GM12872 (cell line): Measurements from ENCODE around the gene RDH8.

Experiments
- TF ChIP-seq, protein P1 (sequence below): IDR thresholded peaks from 3 replicates; pipeline ENCODE4 v1.5.1; 2011; ENCODE audit warnings: low read depth, mild to moderate bottlenecking, low read length, moderate library complexity; ENCODE audit not compliant: insufficient read depth

Gene RDH8

DNA sequence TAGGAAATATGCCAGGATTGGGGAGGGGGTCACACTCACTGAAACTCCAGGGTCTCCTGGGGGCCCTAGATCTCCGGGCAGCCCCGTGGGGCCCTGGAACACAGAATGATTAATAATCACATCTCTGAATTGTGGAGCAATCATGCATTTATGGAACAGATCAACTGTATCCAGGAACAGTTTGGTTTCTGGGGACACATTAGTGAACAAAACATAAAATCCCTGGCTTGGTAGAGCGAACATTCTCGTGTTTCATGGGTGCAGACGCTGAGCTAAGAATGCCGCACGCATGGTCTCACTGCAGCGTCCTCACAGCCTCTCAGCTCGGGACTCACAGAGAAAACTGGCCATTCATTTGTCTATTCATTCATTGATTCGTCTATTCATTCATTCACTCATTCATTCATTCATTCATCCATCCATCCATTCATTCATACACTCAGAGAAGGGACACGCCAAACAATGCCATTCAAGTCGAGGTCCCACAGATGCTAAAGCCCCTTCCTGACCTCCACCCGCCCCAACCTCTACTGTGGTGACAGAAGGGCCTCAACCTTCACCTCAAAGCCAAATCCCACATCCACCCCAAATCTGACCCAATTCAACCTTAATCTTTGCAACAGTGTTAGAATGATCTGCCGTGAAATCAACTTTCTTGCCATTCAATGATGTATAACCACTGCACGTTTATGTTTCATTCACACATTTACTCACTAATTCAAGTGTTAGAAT lies 42.0 kb upstream of the RDH8 start:
- TF ChIP-seq, protein P1, sequence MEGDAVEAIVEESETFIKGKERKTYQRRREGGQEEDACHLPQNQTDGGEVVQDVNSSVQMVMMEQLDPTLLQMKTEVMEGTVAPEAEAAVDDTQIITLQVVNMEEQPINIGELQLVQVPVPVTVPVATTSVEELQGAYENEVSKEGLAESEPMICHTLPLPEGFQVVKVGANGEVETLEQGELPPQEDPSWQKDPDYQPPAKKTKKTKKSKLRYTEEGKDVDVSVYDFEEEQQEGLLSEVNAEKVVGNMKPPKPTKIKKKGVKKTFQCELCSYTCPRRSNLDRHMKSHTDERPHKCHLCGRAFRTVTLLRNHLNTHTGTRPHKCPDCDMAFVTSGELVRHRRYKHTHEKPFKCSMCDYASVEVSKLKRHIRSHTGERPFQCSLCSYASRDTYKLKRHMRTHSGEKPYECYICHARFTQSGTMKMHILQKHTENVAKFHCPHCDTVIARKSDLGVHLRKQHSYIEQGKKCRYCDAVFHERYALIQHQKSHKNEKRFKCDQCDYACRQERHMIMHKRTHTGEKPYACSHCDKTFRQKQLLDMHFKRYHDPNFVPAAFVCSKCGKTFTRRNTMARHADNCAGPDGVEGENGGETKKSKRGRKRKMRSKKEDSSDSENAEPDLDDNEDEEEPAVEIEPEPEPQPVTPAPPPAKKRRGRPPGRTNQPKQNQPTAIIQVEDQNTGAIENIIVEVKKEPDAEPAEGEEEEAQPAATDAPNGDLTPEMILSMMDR: no peak

DNA sequence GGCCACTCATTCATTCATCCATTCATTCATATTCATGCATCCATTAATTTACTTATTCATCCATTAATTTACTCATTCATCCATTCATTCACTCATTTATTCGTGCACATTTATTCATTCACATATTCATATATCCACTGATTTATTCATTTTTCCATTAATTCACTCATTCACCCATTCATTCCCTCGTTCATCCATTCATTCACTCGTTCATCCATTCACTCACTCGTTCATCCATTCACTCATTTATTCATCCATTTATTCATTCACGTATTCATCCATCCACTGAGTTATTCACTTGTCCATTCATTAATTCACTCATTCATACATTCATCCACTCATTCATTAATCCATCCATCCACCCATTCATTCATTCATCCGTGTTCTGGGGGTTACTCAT lies 41.2 kb upstream of the RDH8 start:
- TF ChIP-seq, protein P1: no peak

DNA sequence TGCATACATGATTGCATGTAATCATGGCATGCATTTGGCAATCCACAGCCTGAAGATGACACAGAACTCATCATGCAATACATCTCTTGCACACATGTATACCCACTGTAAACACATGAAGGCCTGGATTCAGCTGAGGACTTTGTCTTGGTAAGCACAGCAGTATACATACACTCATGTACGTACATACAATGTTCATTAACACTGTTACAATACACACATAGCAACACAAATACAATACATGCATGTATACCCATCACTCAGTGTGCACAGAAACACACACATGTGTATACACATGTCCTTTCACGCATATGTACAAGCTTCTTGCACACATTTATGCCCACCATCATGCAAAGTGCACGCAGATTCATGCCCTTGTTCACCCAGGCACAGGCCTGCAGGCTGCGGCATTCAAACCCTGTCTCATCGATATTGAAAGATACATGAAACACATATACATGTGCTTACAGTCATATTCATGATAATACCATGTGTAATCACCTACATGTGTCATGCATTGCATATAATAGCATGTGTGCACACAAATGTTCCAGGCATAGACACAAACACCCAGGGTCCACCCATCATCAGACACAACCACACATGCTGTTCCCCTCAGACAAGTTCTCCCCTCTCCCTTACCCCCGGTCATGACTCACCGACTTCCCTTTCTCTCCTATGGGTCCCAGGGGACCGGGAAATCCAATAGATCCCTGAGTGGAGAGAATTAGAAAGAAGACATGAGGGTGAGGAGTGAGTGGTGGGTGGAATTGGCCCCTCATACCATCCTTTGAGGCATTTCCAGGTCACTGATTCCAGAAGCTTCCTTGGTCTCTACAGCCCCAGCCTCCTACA lies 31.6 kb upstream of the RDH8 start:
- TF ChIP-seq, protein P1: no peak

DNA sequence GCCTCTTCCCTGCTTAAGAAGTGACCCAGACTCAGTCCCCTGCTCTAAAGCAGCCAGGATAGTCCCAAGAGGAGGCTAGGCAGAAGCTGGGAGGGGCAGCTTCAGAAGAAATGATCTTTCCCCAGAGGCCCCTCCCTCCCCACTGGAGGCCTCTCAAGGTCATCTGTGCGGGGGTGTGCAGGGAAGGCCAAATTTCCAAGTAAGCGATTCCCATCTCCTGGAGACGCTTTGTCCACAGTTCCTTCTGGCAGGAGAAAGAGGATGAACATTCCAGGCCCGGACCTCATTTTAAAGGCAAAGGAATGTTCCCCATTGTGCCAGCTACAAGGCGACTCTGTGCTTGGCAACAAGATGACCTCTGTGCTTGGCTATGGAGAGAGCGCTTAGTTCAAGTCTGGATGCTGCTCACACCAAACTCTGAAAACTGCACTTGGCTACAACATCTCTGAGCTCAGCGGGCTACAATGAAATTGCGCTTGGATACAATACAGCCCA lies 26.4 kb upstream of the RDH8 start:
- TF ChIP-seq, protein P1: no peak

DNA sequence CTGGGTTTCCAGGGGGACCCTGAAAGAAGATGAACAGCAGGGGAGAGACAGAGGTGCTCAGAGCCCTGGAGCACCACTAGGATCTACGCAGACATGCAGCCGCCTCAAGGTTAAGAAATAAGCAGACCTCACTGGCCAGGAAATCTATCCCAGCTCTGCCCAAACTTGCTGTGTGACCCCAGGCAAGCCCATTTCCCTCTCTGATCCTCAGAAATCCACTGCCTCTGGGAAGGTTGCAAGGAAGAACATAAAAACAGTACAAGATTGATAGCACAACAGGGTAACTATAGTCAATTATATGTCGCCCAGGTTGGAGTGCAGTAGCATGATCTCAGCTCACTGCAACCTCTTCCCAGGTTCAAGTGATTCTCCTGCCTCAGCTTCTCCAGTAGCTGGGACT lies 23.8 kb upstream of the RDH8 start:
- TF ChIP-seq, protein P1: no peak

DNA sequence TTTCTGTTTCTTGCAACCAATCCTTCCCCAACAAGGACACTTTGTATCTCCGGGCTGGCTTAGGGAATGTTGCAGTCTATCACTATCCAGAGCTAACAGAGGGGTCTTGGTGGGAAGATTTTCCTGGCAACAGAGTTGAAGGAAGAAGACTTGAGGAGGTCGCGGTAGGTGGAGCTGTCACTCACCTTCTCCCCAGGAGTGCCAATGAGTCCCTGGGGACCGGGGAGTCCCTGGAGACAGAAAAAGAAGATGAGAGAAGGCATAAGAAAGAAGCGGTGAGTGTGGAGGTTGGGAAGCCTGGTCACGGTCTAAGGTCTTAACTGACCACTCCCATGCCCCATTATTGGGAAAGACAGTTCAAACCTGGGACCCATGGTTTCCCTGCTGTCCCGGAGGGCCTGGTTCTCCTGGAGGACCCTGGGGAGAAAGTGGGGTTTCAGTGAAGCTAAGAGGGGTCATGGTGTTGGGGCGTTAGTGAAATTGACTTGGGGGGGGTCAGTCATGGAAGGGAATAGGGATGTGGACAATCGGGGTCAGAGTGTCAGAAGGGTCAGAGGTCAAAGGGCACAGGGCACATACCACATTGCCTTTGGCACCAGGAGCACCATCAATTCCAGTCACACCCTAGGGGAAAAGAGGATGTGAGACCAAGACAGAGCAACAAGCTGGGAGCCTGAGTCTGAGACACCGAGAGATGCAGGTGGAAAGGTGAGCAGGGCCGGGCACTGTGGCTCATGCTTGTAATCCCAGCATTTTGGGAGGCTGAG lies 21.7 kb upstream of the RDH8 start:
- TF ChIP-seq, protein P1: no peak

DNA sequence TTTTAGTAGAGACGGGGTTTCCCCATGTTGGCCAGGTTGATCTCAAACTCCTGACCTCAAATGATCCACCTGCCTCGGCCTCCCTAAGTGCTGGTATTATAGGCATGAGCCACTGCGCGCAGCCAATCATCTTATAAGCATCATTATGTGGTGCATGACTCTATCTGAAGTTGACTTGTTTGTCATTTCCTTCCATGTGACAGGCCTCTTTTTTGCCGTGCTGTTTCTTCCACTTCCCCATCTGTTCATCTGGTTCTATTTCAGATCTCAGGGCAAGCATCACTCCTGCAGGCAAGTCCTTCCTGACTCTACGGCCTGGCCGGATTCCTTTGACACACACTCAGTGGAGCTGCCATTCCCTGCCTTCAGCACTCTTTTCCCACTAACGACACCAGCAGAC lies 18.2 kb upstream of the RDH8 start:
- TF ChIP-seq, protein P1: no peak
